SK-N-SH (cell line): Measurements from ENCODE around the gene GRIN1.

Experiments
- ELF1 ChIP-seq: IDR thresholded peaks from 2 replicates; pipeline ENCODE4 v1.4.0; 2012
- MAX ChIP-seq: IDR thresholded peaks from 2 replicates; pipeline ENCODE4 v1.4.0; 2012; ENCODE audit warnings: low read depth
- POLR2AphosphoS5 ChIP-seq: IDR thresholded peaks from 2 replicates; pipeline ENCODE4 v1.6.1; 2012; ENCODE audit warnings: low read depth, low read length
- RCOR1 ChIP-seq: fragments of 150-350 bp; IDR thresholded peaks from 2 replicates; pipeline ENCODE4 v1.6.1; 2017; ENCODE audit warnings: antibody characterized with exemption, low read length
- SMC3 ChIP-seq: IDR thresholded peaks from 2 replicates; pipeline ENCODE4 v1.6.1; 2012; ENCODE audit warnings: low read depth, low read length, improper control_type of control experiment
- TF ChIP-seq, protein P1 (sequence below): fragments of 200-600 bp; sonication (generic); IDR thresholded peaks from 2 replicates; pipeline ENCODE4 v1.6.1; 2017; ENCODE audit warnings: antibody characterized with exemption, mild to moderate bottlenecking, moderate library complexity

GRCh38 chr9:137136881-137137607, 1.9 kb upstream of the GRIN1 start:
- TF ChIP-seq, protein P1, sequence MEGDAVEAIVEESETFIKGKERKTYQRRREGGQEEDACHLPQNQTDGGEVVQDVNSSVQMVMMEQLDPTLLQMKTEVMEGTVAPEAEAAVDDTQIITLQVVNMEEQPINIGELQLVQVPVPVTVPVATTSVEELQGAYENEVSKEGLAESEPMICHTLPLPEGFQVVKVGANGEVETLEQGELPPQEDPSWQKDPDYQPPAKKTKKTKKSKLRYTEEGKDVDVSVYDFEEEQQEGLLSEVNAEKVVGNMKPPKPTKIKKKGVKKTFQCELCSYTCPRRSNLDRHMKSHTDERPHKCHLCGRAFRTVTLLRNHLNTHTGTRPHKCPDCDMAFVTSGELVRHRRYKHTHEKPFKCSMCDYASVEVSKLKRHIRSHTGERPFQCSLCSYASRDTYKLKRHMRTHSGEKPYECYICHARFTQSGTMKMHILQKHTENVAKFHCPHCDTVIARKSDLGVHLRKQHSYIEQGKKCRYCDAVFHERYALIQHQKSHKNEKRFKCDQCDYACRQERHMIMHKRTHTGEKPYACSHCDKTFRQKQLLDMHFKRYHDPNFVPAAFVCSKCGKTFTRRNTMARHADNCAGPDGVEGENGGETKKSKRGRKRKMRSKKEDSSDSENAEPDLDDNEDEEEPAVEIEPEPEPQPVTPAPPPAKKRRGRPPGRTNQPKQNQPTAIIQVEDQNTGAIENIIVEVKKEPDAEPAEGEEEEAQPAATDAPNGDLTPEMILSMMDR = no peak
- TF ChIP-seq POLR2AphosphoS5 (no peak), SMC3 (no peak), RCOR1 (no peak), MAX (no peak), ELF1 (no peak)
